Nephron progenitor cell (in vitro differentiated cells): ENCODE data around the gene LCNL1.
A peak's percentile ranks its signal among the peaks of the same experiment; 100 is the strongest.

Experiments
- DNase-seq: peaks from one replicate; pipeline ENCODE4 v3.0.0; 2021
- H3K27ac Mint-ChIP-seq: 2 replicates; pipeline ENCODE4 v1.8.0; 2021; ENCODE audit warnings: mild to moderate bottlenecking, moderate library complexity, mixed read lengths
- H3K27me3 Mint-ChIP-seq: 2 replicates; pipeline ENCODE4 v1.8.0; 2021; ENCODE audit warnings: mild to moderate bottlenecking, low read depth, mixed read lengths; ENCODE audit not compliant: poor library complexity
- H3K36me3 Mint-ChIP-seq: 2 replicates; pipeline ENCODE4 v1.8.0; 2021; ENCODE audit warnings: low read depth, mixed read lengths
- H3K4me1 Mint-ChIP-seq: 2 replicates; pipeline ENCODE4 v1.8.0; 2021; ENCODE audit warnings: mixed read lengths
- H3K4me3 Mint-ChIP-seq: 2 replicates; pipeline ENCODE4 v1.8.0; 2021; ENCODE audit warnings: mild to moderate bottlenecking, moderate library complexity, mixed read lengths
- H3K9me3 Mint-ChIP-seq: 2 replicates; pipeline ENCODE4 v1.8.0; 2021; ENCODE audit warnings: mild to moderate bottlenecking, moderate library complexity, mixed read lengths
- CTCF ChIP-seq: fragments of 200-600 bp; sonication (generic); IDR thresholded peaks from 2 replicates; pipeline ENCODE4 v1.5.0; 2021; ENCODE audit warnings: antibody characterized with exemption

LCNL1 gene

GRCh38 chr9:136942881-136943230, 39.9 kb upstream of the LCNL1 start:
- no peak overlapping the region for H3K27ac Mint-ChIP-seq
- no peaks in the 10 kb centered on the region for H3K9me3 Mint-ChIP-seq
- H3K27me3 Mint-ChIP-seq, result no peaks in the 10 kb centered on the region
- H3K4me3 Mint-ChIP-seq, result peak overlapping the region; percentile 64
- no peak for DNase-seq
- no peak for TF ChIP-seq CTCF
- H3K36me3 Mint-ChIP-seq, result peaks cover 15% of the 10 kb centered on the region
- peaks cover 4% of the 10 kb centered on the region for H3K4me1 Mint-ChIP-seq

GRCh38 chr9:136943291-136944211, 39.2 kb upstream of the LCNL1 start:
- Mint-ChIP-seq H3K4me1 (peaks cover 4% of the 10 kb centered on the region), H3K4me3 (peak overlapping the region; percentile 78), H3K9me3 (no peaks in the 10 kb centered on the region), H3K36me3 (peaks cover 12% of the 10 kb centered on the region), H3K27me3 (peaks cover 6% of the 10 kb centered on the region), H3K27ac (no peak overlapping the region)
- TF ChIP-seq CTCF, result no peak
- DNase-seq, result peak; percentile 56

GRCh38 chr9:136944212-136944518, 38.6 kb upstream of the LCNL1 start:
- Mint-ChIP-seq H3K27ac (no peak overlapping the region), H3K4me3 (peak overlapping the region; percentile 78), H3K27me3 (peaks cover 10% of the 10 kb centered on the region), H3K9me3 (no peaks in the 10 kb centered on the region), H3K4me1 (peaks cover 4% of the 10 kb centered on the region), H3K36me3 (peaks cover 5% of the 10 kb centered on the region)
- no peak for TF ChIP-seq CTCF
- DNase-seq, result no peak

DNA sequence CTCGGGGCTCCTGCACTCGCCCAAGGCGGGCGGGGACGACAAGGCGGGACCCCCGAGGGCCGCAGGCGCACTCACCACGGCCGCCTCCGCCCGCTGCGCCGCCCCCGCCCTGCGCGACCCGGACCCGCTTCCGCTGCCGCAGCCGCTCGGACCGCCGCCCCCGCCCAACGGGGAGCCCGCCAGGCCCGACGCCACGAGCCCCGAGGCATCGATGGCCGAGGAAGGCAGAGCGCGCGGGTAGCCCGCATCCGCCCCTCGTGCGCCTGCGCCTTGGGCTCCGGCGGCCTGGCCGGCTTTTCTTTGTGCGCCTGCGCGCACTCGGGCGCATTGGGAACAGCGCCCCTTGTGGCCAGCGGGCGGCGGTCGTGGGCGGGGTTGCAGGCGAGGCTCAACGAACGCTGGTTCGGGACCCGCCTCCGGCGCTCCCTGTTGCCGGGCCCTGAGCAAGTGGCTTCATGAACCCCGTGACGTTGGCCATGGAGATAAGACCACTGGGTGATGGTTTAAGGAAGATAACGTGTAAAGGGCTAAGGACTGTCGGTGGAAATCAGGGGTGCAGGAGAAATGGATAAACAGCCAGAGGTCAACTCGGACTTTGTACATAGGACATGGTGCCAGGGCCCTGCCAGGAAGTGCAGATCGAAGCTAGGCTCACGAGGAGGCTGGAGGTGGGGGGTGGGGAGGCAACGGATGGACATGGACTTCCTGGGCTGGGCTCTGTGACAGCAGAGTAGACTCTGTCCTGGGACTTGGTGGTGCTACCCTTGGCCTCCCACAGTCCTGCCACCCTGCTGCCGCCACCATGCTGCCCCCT, 38.1 kb upstream of the LCNL1 start, which contains the start of the genes C8G and FBXW5:
Gene C8G, plus strand, starts transcription at position 725 of the 814 bp plus-strand sequence. Its CDS starts 78 bp downstream, at position 803.
Gene FBXW5, minus strand, starts transcription at position 220 of the 814 bp plus-strand sequence. CDS start 655 bp downstream, outside the sequence.
- Mint-ChIP-seq H3K36me3 (no peaks in the 10 kb centered on the region), H3K4me1 (peaks cover 4% of the 10 kb centered on the region), H3K9me3 (no peaks in the 10 kb centered on the region), H3K27ac (peak within 1 kb of the TSS; percentile 86), H3K27me3 (peaks cover 13% of the 10 kb centered on the region), H3K4me3 (peak within 1 kb of the TSS; percentile 78)
- DNase-seq, result peak; percentile 95
- TF ChIP-seq CTCF, result peak; percentile 93

GRCh38 chr9:136945333-136946227, 37.2 kb upstream of the LCNL1 start:
- no peak for TF ChIP-seq CTCF
- Mint-ChIP-seq H3K4me1 (peaks cover 4% of the 10 kb centered on the region), H3K4me3 (no peak overlapping the region), H3K9me3 (no peaks in the 10 kb centered on the region), H3K27me3 (peaks cover 13% of the 10 kb centered on the region), H3K27ac (no peak overlapping the region), H3K36me3 (no peaks in the 10 kb centered on the region)
- no peak for DNase-seq
